GM23248 (cell line): ENCODE data around the gene CCDC34. TPM values are rescaled to one million over a fixed set of nuclear protein-coding genes. Genes with fewer than 3 reads are reported as not detected.

Experiments
- DNase-seq: peaks from one replicate; pipeline ENCODE4 v3.0.0-alpha.2; 2015
- H2AFZ ChIP-seq: fragments of 200-600 bp; sonication (generic); 2 replicates; pipeline ENCODE4 v1.6.1; 2016; ENCODE audit warnings: antibody characterized with exemption
- H3F3A ChIP-seq: fragments of 200-600 bp; sonication (generic); 2 replicates; pipeline ENCODE4 v1.6.1; 2016; ENCODE audit warnings: mild to moderate bottlenecking, antibody characterized with exemption, mixed run types; ENCODE audit not compliant: insufficient read depth
- H3K27ac ChIP-seq: fragments of 200-600 bp; sonication (generic); 2 replicates; pipeline ENCODE4 v1.5.1; 2016; ENCODE audit warnings: mild to moderate bottlenecking
- H3K27me3 ChIP-seq: fragments of 200-600 bp; sonication (generic); replicated peaks from 2 replicates; pipeline ENCODE4 v1.6.1; 2016; ENCODE audit warnings: mild to moderate bottlenecking; ENCODE audit not compliant: insufficient read depth
- H3K36me3 ChIP-seq: fragments of 200-600 bp; sonication (generic); 2 replicates; pipeline ENCODE4 v1.6.1; 2016; ENCODE audit warnings: low read depth, mild to moderate bottlenecking
- H3K4me1 ChIP-seq: fragments of 200-600 bp; sonication (generic); 2 replicates; pipeline ENCODE4 v1.6.1; 2016; ENCODE audit warnings: mild to moderate bottlenecking; ENCODE audit not compliant: insufficient read depth
- H3K4me2 ChIP-seq: fragments of 200-600 bp; sonication (generic); one replicate; pipeline ENCODE4 v1.6.1; 2016; ENCODE audit warnings: mild to moderate bottlenecking; ENCODE audit not compliant: unreplicated experiment
- H3K4me3 ChIP-seq: fragments of 200-600 bp; sonication (generic); 2 replicates; pipeline ENCODE4 v1.5.1; 2016; ENCODE audit warnings: mild to moderate bottlenecking
- H3K79me2 ChIP-seq: fragments of 200-600 bp; sonication (generic); 2 replicates; pipeline ENCODE4 v1.6.1; 2016; ENCODE audit warnings: mild to moderate bottlenecking; ENCODE audit not compliant: insufficient read depth
- H3K9ac ChIP-seq: fragments of 200-600 bp; sonication (generic); 2 replicates; pipeline ENCODE4 v1.6.1; 2016; ENCODE audit warnings: mild to moderate bottlenecking
- H3K9me2 ChIP-seq: fragments of 200-600 bp; sonication (generic); 2 replicates; pipeline ENCODE4 v1.6.1; 2016; ENCODE audit warnings: mixed run types, mild to moderate bottlenecking, moderate library complexity; ENCODE audit not compliant: insufficient read depth
- H3K9me3 ChIP-seq: fragments of 200-600 bp; sonication (generic); one replicate; pipeline ENCODE4 v1.6.1; 2017; ENCODE audit warnings: low read depth
- H4K20me1 ChIP-seq: fragments of 200-600 bp; sonication (generic); 2 replicates; pipeline ENCODE4 v1.6.0; 2016; ENCODE audit not compliant: insufficient read depth
- EZH2 ChIP-seq: fragments of 200-600 bp; sonication (generic); IDR thresholded peaks from 2 replicates; pipeline ENCODE4 v1.6.1; 2018; ENCODE audit warnings: antibody characterized with exemption, mild to moderate bottlenecking; ENCODE audit not compliant: insufficient read depth, poor library complexity, severe bottlenecking
- EZH2phosphoT487 ChIP-seq: fragments of 200-600 bp; sonication (generic); IDR thresholded peaks from 2 replicates; pipeline ENCODE4 v1.6.1; 2018; ENCODE audit warnings: antibody characterized with exemption, moderate library complexity, mild to moderate bottlenecking, low read depth; ENCODE audit not compliant: insufficient read depth
- WGBS, 2 experiments: methylation state at CpG; one replicate each; pipeline ENCODE4 v1.1.6; 2015 to 2017; ENCODE audit warnings: low lambda C conversion rate in 2 of 2, low coverage in 1 of 2; ENCODE audit errors: missing lambda C conversion rate in 2 of 2; 5-methylcytosine and 5-hydroxymethylcytosine counted together
- in situ Hi-C: fragments of 300-500 bp; cut with MboI; formaldehyde crosslinking; loops from 2 replicates; pipeline ENCODE4 v1.15.0; 2020
- polyA plus RNA-seq: library from polyadenylated mRNA; unstranded; fragments of >200 nt; fragmentation: Nextera tagmentation; extraction: Ambion mirVana; gene quantifications from 2 replicates; pipeline ENCODE4 v1.2.1, GENCODE V29; 2016
- total RNA-seq: library from RNA; depleted of rRNA; stranded (reverse); fragments of >200 nt; shearing (Covaris generic); gene quantifications from 2 replicates; pipeline ENCODE4 v1.2.3, GENCODE V29; 2014

CCDC34 gene
- total and polyA plus RNA-seq, 2 experiments from 2014 or later = 5.7 to 7.8 TPM

GRCh38 chr11:27390318-27391295 lies 27.6 kb upstream of the CCDC34 start:
- Histone ChIP-seq H3K4me2 (peak overlapping the region; percentile 40), H3K36me3 (no peaks in the 10 kb centered on the region; the same call in 1 of the 2 replicates), H3K9me2 (no peaks in the 10 kb centered on the region), H3F3A (peaks cover 52% of the 10 kb centered on the region), H3K9ac (no peak overlapping the region), H2AFZ (no peak overlapping the region), H3K79me2 (peaks cover 37% of the 10 kb centered on the region), H3K27ac (peak overlapping the region; percentile 53), H3K27me3 (no peaks in the 10 kb centered on the region), H3K9me3 (no peaks in the 10 kb centered on the region), H3K4me3 (peak overlapping the region; percentile 21; the same call in 1 of the 2 replicates), H3K4me1 (peaks cover 81% of the 10 kb centered on the region), H4K20me1 (no peaks in the 10 kb centered on the region)
- TF ChIP-seq EZH2phosphoT487 (no peak), EZH2 (no peak)
- in situ Hi-C loops = no loop called here
- WGBS, 2 experiments = 57 to 58% methylated on average over 6 of the region's 6 CpGs
- peak; percentile 82 for DNase-seq

DNA sequence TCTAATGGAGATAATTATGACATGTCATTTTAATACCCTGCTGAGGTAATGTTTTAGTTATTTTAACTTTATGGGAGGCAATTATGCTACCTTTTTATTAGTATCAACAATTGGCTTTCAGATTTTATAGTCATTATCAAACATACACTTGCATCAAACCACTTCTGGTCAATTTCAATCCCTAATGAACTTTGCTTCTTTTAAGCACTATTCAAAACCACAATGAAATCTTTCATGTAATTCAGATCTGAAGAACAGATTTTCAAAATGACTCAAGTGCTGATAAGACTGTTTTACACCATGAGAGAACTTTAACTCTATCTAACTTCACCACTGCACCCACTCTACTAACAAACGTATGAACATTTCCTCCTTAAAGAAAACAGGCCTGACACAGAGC lies 25.9 kb upstream of the CCDC34 start:
- TF ChIP-seq EZH2phosphoT487 (no peak), EZH2 (no peak)
- no peak overlapping the region for H3K9ac ChIP-seq
- H3K4me1 ChIP-seq = peaks cover 87% of the 10 kb centered on the region
- no peaks in the 10 kb centered on the region; the same call in 1 of the 2 replicates for H3K36me3 ChIP-seq
- DNase-seq = no peak
- H2AFZ ChIP-seq = no peak overlapping the region
- no peak overlapping the region for H3K4me2 ChIP-seq
- in situ Hi-C loops = no loop called here
- H3K4me3 ChIP-seq = no peak overlapping the region
- H3K9me2 ChIP-seq = no peaks in the 10 kb centered on the region
- no peaks in the 10 kb centered on the region for H3K9me3 ChIP-seq
- no peak overlapping the region for H3K27ac ChIP-seq
- WGBS, 2 experiments = 79 to 86% methylated on average over 1 of the region's 1 CpG
- peaks cover 27% of the 10 kb centered on the region for H3K79me2 ChIP-seq
- no peaks in the 10 kb centered on the region for H3K27me3 ChIP-seq
- H4K20me1 ChIP-seq = no peaks in the 10 kb centered on the region
- peaks cover 61% of the 10 kb centered on the region for H3F3A ChIP-seq

DNA sequence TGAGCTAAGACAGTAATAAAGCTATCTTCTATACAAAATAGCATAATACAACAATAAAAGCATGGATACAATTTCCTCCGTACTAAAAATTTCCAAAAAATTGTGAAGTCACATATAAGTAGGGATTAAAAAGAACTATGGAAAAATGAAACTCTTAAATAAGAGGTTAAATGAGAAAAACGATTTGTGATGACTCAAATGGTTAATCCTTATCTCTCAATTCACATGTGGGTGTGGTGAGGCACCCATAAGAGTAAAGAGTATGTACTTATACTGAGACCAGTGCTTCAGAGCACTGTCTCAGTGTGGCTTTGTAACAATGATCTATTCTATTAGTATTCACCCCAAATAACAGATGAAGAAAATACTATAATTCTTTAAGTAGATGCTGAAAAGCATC lies 25.0 kb upstream of the CCDC34 start:
- no peak for TF ChIP-seq EZH2phosphoT487
- no peak for TF ChIP-seq EZH2
- Histone ChIP-seq H3K27ac (no peak overlapping the region), H3K79me2 (peaks cover 28% of the 10 kb centered on the region), H3K27me3 (no peaks in the 10 kb centered on the region), H3K9ac (no peak overlapping the region), H3K36me3 (no peaks in the 10 kb centered on the region; the same call in 1 of the 2 replicates), H3K9me2 (no peaks in the 10 kb centered on the region), H3K4me3 (no peak overlapping the region), H4K20me1 (no peaks in the 10 kb centered on the region), H3F3A (peaks cover 59% of the 10 kb centered on the region), H3K4me2 (no peak overlapping the region), H3K4me1 (peaks cover 87% of the 10 kb centered on the region), H3K9me3 (no peaks in the 10 kb centered on the region), H2AFZ (no peak overlapping the region)
- DNase-seq = peak; percentile 20
- in situ Hi-C loops = no loop called here
- 48 to 52% methylated on average over 2 of the region's 2 CpGs for WGBS, 2 experiments

DNA sequence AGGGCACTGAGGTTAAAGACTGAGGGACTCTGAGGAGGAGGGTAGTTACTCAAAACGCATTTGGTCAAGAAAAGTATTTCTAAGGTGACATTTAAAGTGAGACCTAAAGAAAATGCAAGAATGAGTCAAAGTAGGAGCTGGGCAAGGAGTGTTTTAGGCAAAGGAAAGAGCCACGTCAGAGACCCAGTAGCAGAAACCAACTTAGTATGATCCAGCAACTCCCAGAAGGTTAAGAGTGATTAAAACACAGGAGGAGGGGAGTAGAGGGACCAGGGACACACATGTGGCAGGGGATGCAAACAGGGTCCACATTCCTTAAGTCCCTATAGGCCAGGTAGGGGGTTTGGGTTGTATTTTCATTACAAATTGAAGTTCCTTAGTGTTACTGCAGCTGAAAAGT lies 24.3 kb upstream of the CCDC34 start:
- DNase-seq = peak; percentile 45
- no peaks in the 10 kb centered on the region for H4K20me1 ChIP-seq
- H3K4me3 ChIP-seq = no peak overlapping the region
- 34 to 38% methylated on average over 2 of the region's 2 CpGs for WGBS, 2 experiments
- H3K36me3 ChIP-seq = peaks cover under 1% of the 10 kb centered on the region; the same call in 1 of the 2 replicates
- in situ Hi-C loops = no loop called here
- no peaks in the 10 kb centered on the region for H3K9me2 ChIP-seq
- H3K27ac ChIP-seq = no peak overlapping the region
- H3K4me2 ChIP-seq = no peak overlapping the region
- no peaks in the 10 kb centered on the region for H3K9me3 ChIP-seq
- H3F3A ChIP-seq = peaks cover 52% of the 10 kb centered on the region
- H3K27me3 ChIP-seq = no peaks in the 10 kb centered on the region
- H3K79me2 ChIP-seq = peaks cover 28% of the 10 kb centered on the region
- H3K9ac ChIP-seq = no peak overlapping the region
- TF ChIP-seq EZH2 (no peak), EZH2phosphoT487 (no peak)
- peaks cover 81% of the 10 kb centered on the region for H3K4me1 ChIP-seq
- no peak overlapping the region for H2AFZ ChIP-seq
